GM12891 (cell line): ENCODE results near the gene CXCR2.
"Not testable (repeated sequence)": the region's sequence is repeated elsewhere in the genome, so short reads cannot be mapped to it uniquely, and the experiment has no call there.

ENCODE experiments used
- DNase-seq: peaks from one replicate; pipeline ENCODE4 v3.0.0; 2011; ENCODE audit warnings: low spot score; ENCODE audit not compliant: insufficient read length
- FAIRE-seq: peaks from 2 replicates; lab custom pipeline; 2011; peaks lifted over from hg19 to GRCh38; lab: Jason Lieb, UNC
- PAX5 ChIP-seq: IDR thresholded peaks from 2 replicates; pipeline ENCODE4 v1.6.1; 2011; ENCODE audit warnings: low read length, moderate library complexity, mild to moderate bottlenecking; ENCODE audit not compliant: insufficient read depth, severe bottlenecking
- POLR2A ChIP-seq: IDR thresholded peaks from 2 replicates; pipeline ENCODE4 v1.6.1; 2011; ENCODE audit warnings: low read depth, low read length, control low read depth
- POLR2AphosphoS5 ChIP-seq: IDR thresholded peaks from 2 replicates; pipeline ENCODE4 v1.6.1; 2011; ENCODE audit warnings: low read depth, low read length, control low read depth
- POU2F2 ChIP-seq: IDR thresholded peaks from 2 replicates; pipeline ENCODE4 v1.6.1; 2011; ENCODE audit warnings: low read depth, mild to moderate bottlenecking, control low read depth, low read length, moderate library complexity
- SPI1 ChIP-seq: IDR thresholded peaks from 2 replicates; pipeline ENCODE4 v1.6.1; 2011; ENCODE audit warnings: low read depth, low read length, control low read depth
- TAF1 ChIP-seq: IDR thresholded peaks from 2 replicates; pipeline ENCODE4 v1.6.1; 2011; ENCODE audit warnings: low read depth, low read length, control low read depth

Gene CXCR2

DNA sequence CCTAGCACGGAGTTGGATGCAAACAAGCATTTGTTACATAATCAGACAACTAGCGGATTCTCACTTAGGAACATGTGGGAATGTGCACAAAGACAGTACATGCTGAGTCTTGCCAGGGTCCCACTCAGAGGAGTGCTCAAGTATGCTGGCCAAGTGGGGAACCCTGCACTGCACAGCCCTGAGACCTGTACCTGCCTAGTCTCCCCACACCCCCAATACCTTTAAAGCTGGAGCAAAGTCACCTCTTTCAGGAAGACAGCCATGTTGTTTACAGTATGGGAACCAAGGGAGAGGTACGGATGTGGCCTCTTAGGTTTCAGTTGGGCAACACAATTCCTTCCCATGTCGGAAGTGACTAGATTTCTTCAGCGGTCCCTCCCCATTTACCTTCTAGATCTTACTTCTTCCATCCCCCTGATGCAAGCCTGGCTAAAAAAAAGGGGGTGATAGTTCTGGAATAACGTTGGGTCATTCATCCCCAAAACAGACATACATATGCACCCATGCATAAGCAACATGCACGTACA lies 30.2 kb downstream of the CXCR2 start:
- DNase-seq (no peak), FAIRE-seq (no peak)
- no peak for TF ChIP-seq POLR2A
- TF ChIP-seq PAX5: no peak
- no peak for TF ChIP-seq POU2F2
- no peak for TF ChIP-seq SPI1
- TF ChIP-seq TAF1: no peak
- no peak for TF ChIP-seq POLR2AphosphoS5

DNA sequence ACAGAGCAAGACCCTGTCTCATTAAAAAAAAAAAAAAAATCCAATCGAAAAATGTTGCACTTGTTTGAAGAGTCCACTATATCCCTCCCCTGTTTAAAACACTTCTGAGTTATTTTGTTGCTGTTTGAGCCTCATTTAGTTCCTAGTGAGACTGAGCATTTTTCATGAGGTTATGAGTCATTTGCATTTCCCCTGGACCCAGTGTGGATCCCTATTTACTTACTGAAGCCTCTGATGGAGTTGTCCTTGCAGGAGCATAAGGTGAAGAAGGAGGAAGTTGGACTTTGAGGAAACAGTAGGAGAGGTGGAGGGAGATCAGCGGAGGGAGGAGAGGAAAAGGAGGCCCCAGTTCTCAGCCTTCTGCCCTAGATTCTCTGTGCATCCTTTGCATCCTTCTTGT lies 35.8 kb downstream of the CXCR2 start:
- TF ChIP-seq POU2F2 (no peak), SPI1 (no peak), POLR2AphosphoS5 (no peak), POLR2A (no peak), TAF1 (no peak), PAX5 (no peak)
- FAIRE-seq (no peak), DNase-seq (no peak)

DNA sequence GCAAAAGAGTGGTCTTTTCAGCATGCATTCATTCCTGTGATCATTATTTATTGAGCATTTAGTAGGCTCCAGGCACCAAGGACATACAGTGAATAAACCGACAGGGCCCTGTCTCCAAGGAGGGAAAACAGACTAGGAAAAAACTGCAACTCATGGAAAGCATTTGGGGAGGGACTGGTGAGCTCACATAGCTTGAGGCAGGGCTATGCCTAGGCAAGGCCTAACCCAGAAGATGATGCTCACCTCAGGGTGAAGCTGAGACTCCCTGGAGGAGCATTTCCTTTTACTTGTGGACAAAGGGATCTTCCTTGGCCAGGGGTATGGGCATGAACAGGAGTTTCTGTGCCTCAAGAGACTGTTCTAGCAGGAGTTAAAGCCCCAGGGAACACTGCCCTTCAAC lies 37.0 kb downstream of the CXCR2 start:
- no peak for DNase-seq
- FAIRE-seq: no peak
- TF ChIP-seq POLR2AphosphoS5 (no peak), POLR2A (no peak), TAF1 (no peak), PAX5 (no peak), SPI1 (no peak)

DNA sequence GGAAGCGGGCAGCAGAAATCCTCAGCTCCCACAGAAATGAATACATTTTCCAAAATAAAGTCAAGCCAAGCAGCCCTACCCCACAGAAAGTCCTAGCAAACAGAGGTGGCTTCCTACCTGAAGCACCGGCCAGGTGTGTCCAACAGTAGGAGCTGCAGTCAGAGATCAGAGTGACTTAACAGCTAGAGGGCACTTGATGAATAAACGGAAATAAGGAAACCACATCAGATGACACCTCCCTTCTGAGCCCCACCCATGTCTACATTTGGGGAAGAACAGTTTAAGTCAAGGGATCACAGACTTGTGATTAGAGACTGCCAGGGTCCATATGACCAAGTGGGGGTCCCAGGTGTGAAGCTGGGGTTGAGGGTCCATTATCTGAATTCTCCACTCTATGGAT lies 41.0 kb downstream of the CXCR2 start, which contains the start of gene CXCR1:
CXCR1 (minus strand) TSS at position 172 of the 400 bp plus-strand sequence. CDS start 1,751 bp downstream, outside the sequence.
- FAIRE-seq: no peak
- no peak for TF ChIP-seq POLR2A
- TF ChIP-seq SPI1: no peak
- no peak for TF ChIP-seq TAF1
- TF ChIP-seq POLR2AphosphoS5: no peak
- no peak for TF ChIP-seq POU2F2
- no peak for TF ChIP-seq PAX5
- no peak for DNase-seq

DNA sequence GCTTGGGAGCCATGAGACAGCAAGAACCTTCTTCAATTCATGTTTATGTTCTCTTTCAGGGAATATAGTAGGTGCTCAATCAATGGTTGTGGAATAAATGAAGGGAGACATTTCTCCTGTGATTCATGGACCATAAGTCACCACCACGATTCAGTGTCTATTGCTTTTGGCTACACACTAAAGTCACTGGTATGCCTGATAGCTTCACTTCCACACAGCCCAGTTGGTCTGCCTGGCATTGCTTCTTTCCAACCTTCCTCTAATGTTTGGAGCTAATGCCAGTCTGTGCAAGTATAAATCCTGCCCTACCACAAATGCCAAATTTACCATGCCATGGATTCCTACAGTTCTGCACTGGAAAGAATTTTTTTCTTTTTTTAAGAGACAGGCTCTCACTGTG lies 42.2 kb downstream of the CXCR2 start:
- TF ChIP-seq PAX5 (no peak), POU2F2 (no peak), SPI1 (no peak), POLR2A (no peak)
- FAIRE-seq (no peak), DNase-seq (no peak)

DNA sequence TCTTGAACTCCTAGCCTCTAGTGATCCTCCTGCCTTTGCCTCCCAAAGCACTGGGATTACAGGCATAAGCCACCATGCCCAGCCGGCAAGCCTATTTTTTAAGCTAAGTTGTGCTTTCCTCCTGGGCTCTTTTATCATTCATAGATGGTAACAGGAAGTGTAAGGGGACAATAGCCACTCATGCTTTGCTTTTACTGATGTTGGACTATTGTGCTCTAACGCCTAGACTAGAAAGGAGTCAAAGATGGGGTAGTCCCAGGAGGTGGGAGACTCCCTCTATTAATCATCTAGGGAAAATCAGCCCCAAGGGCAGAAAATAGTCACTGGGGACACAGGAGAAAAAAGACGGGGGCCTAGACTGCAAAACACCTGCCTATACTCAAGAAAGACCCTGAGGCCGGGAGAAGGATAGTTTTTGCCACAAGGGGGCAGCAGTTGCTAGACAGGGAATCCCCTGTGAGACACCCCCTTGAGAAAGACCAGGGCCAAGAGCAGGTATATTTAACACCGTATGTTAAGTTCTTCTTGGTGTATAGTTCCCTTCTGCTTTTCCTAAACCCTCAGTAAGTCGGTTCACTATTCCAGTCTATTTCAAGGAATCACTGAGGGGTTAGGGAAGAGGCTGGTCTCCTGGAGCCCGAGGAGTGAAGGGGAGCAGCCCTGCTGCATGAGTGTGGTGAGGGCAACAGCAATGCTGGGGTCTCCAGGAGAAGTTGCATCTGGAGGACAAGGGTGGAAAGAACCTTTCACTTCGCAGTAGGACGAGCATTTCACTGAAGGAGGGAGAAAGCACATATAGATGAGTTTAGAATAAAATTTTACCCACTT lies 43.0 kb downstream of the CXCR2 start:
- peak; percentile 57 for FAIRE-seq
- peak; percentile 47 for DNase-seq
- TF ChIP-seq SPI1 (no peak), POLR2A (no peak), POLR2AphosphoS5 (no peak), PAX5 (no peak), TAF1 (no peak)

DNA sequence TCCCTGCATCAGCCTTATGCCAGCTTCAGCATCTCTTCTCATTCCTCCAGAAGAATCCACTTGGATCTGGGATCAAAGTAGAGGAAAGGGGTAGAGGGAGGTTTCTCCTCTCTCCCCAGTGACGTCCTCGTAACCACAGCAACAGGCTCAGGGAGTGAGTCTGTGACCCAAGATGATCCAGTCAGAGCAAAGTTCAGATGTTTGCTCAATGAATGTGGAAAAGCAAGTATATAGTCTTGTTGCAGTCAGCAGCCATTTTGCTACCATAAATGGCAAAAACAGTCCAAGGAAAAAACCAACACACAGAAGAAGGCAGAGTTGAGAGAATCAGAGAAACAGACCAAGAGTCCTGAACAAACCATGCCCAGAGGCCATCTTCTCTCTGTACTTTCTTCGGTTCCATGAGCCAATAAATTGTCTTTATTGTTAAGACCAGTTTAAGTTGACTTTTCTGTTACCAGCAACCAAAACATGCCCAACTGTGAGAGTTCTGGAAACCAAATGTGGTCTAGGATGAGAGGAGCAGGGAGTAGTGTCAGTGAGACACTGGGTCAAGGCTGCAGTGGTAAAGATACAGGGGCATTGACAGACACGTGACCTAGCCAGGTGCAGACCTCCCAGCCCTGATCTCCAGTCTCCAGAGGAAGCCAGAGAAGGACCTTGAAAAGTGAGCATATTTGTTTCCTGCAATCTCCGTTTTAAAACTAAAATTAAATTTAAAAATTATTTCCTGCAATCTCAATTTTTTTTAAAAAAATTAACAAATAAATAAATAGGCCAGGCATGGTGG lies 44.1 kb downstream of the CXCR2 start:
- FAIRE-seq: no peak
- TF ChIP-seq PAX5 (no peak), SPI1 (no peak), POLR2AphosphoS5 (no peak), TAF1 (no peak), POU2F2 (no peak), POLR2A (no peak)
- no peak for DNase-seq

DNA sequence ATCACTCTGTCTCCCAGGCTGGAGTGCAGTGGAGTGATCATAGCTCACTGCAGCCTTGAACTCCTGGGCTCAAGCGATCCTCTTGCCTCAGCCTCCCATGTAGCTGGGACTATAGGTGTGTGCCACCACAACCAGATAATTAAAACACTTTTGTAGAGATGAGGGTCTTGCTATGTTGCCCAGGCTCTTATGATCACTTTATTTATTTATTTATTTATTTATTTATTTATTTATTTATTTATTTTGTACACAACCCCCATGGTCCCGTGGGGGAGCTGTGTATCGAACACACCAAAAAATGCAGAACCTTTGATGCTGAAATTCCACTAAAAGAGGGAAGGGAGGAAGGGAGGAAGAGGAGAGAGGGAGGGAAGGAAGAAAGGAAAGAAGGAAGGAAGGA lies 45.9 kb downstream of the CXCR2 start:
- FAIRE-seq, DNase-seq: not testable (repeated sequence)

DNA sequence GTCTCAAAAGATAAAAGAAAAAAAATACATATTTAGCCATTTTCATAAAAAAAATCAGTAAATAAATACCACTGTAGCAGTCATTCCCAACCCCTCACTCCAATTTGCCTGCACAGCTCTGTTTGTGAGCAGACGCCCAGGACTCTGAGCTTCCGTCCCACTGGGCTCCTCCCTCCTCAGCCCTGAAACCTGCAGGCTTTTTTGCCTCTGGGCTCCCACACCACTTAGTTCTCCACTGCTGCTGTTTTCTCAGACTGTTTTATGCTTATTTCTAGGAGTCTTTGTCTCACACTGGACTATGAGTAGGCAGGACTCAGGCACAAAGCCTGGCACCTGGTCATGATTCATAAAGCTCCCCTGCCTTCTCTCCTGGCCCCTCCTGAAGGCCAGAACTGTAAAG lies 47.0 kb downstream of the CXCR2 start:
- TF ChIP-seq POLR2AphosphoS5 (no peak), SPI1 (no peak), POLR2A (no peak), TAF1 (no peak), POU2F2 (no peak), PAX5 (no peak)
- FAIRE-seq (no peak), DNase-seq (no peak)
